Prostate gland (tissue), 2 donors: Measurements from ENCODE around the gene ALX3. TPM values are rescaled to one million over a fixed set of nuclear protein-coding genes. Genes with fewer than 3 reads are reported as not detected.

Experiments used
- DNase-seq: peaks from one replicate; pipeline ENCODE4 v3.0.0-alpha.2; 2019; ENCODE audit warnings: low spot score
- H3K27ac ChIP-seq, 2 donors: fragments of 200-600 bp; sonication (generic); 2 replicates each; pipeline ENCODE4 v1.5.1; 2017 to 2019
- H3K27me3 ChIP-seq: fragments of 200-600 bp; sonication (generic); replicated peaks from 2 replicates; pipeline ENCODE4 v1.5.1; 2019; ENCODE audit not compliant: insufficient read depth
- H3K36me3 ChIP-seq, 2 donors: fragments of 200-600 bp; sonication (generic); 1 replicate in 1 of 2; 2 replicates in 1 of 2; pipeline versions ENCODE4 v1.5.1 to v1.8.1; 2017 to 2019
- H3K4me1 ChIP-seq: fragments of 200-600 bp; sonication (generic); replicated peaks from 2 replicates; pipeline ENCODE4 v1.5.1; 2019
- H3K4me3 ChIP-seq, 2 donors: fragments of 200-600 bp; sonication (generic); 2 replicates each; pipeline ENCODE4 v1.5.1; 2017 to 2019
- H3K9me3 ChIP-seq: fragments of 200-600 bp; sonication (generic); 2 replicates; pipeline ENCODE4 v1.5.1; 2017
- CTCF ChIP-seq, 4 experiments: fragments of 200-600 bp in 2 of 4; fragments of 450-650 bp in 2 of 4; sonication (generic) in 2 of 4; IDR thresholded peaks; 1 replicate in 3 of 4; 2 replicates in 1 of 4; pipeline ENCODE4 v1.5.1; 2016 to 2019; ENCODE audit warnings: antibody characterized with exemption in 4 of 4, mild to moderate bottlenecking in 2 of 4, moderate library complexity in 2 of 4
- POLR2A ChIP-seq: fragments of 450-650 bp; IDR thresholded peaks from one replicate; pipeline ENCODE4 v1.6.1; 2016; ENCODE audit warnings: antibody characterized with exemption, mild to moderate bottlenecking
- POLR2AphosphoS5 ChIP-seq: sonication (generic); formaldehyde crosslinking; IDR thresholded peaks from one replicate; pipeline ENCODE4 v1.6.1; 2017; ENCODE audit warnings: antibody characterized with exemption
- WGBS: methylation state at CpG from one replicate; pipeline ENCODE4 v1.1.5; 2018; 5-methylcytosine and 5-hydroxymethylcytosine counted together
- intact Hi-C: fragments of 100-400 bp; cut with DNase I; formaldehyde crosslinking; loops from one replicate; pipeline ENCODE4 v1.14.2; 2022
- total RNA-seq, 2 donors: library from RNA; depleted of rRNA; stranded (reverse); fragments of >200 nt; gene quantifications; one replicate each; pipeline ENCODE4 v1.1.0, GENCODE V29; 2016

ALX3 gene
- total RNA-seq, 2 donors from 2014 or later: 0.74 TPM; not detected in 1

DNA sequence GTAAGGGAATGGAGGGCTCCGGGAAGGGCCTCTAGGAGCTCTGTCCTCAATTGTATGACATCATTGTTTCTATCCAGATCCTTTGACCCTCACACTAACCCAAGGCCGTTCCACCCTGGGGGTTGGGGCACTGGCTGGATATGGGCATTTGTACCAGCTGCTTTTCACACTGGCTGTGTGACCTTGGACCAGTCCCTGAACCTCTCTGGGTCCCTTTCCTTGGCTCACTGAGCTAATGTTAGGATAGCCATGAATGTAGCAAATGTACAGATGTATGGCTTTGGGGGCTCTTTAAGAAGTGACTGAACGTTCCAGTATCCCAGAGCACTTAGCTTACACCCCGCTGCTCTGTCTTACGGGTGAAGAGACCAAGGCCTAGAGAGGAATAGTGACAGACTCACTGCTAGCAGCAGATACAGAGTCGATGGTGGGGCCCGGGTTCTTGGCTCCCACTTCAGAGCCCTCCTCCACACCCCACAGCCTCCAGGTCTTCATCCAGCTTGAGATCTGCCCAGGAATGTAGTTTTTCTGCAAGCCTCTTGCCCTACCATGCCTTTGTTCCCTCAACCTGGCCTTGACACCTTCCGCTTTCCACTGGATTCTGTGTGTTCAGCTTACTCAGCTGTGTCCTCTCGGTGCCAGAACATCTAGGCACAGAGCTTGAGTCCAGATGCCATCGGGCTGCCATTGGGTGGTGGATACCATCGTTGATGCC lies 27.2 kb upstream of the ALX3 start:
- Histone ChIP-seq H3K27ac (no peak overlapping the region), H3K9me3 (no peaks in the 10 kb centered on the region), H3K4me3 (no peak overlapping the region), H3K4me1 (no peaks in the 10 kb centered on the region), H3K36me3 (no peaks in the 10 kb centered on the region), H3K27me3 (peaks cover 4% of the 10 kb centered on the region)
- intact Hi-C loops: no loop called here
- no peak for DNase-seq
- TF ChIP-seq CTCF (IDR thresholded peaks at IDR 0.05) (no peak), POLR2A (no peak), POLR2AphosphoS5 (no peak)
- WGBS: 78% methylated on average over 11 of the region's 11 CpGs

DNA sequence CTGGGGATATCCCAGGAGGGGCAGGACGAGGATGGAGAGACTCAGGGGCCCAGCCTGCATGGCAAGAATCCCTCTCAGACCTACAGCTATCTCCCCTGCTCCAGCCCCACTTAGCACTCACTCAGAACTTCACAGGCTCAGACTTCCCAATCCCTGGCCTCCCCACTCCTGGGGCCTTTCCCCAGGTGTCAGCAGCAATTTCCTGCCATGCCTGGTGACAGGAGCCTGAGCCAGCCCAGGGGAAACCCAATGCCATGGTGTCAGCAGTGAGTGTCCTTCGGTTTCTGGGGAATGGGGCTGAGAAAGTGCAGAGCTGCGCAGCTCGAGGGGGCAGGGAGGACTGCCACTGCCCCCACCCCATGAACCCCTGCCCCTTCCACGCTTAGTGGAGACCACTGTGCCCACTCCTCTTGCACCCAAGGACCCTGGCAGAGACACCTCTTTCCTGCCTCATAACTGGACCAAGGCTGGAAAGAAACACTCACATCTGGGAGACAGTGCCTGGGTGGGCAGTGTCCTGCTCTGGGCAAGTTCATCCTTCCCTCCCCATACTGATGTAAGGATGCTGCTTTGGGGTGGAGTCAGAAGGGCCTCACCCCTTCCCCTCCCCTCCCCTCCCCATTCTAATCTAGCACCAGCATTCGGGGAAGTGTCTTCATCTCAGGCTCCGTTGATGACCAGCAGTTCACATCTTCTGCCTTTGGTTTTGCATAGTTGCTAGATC lies 24.6 kb upstream of the ALX3 start:
- intact Hi-C loops: no loop called here
- no peak overlapping the region for H3K27ac ChIP-seq
- no peaks in the 10 kb centered on the region for H3K36me3 ChIP-seq
- no peak for DNase-seq
- TF ChIP-seq CTCF (IDR thresholded peaks at IDR 0.05): no peak
- TF ChIP-seq POLR2A: no peak
- no peak for TF ChIP-seq POLR2AphosphoS5
- H3K9me3 ChIP-seq: no peaks in the 10 kb centered on the region
- H3K4me3 ChIP-seq: no peak overlapping the region
- no peaks in the 10 kb centered on the region for H3K4me1 ChIP-seq
- peaks cover 4% of the 10 kb centered on the region for H3K27me3 ChIP-seq
- WGBS: 56% methylated on average over 7 of the region's 7 CpGs

- no peak for DNase-seq
- TF ChIP-seq POLR2AphosphoS5: no peak
- no peak for TF ChIP-seq CTCF (IDR thresholded peaks at IDR 0.05)
- TF ChIP-seq POLR2A: no peak
- Histone ChIP-seq H3K27ac (no peak overlapping the region), H3K27me3 (peaks cover 4% of the 10 kb centered on the region), H3K4me1 (no peaks in the 10 kb centered on the region), H3K9me3 (no peaks in the 10 kb centered on the region), H3K4me3 (no peak overlapping the region), H3K36me3 (no peaks in the 10 kb centered on the region)
- 82% methylated on average over 2 of the region's 2 CpGs for WGBS
- intact Hi-C loops: no loop called here
Observed at GRCh38 chr1:110092991-110093390, 22.5 kb upstream of the ALX3 start.

- H3K4me3 ChIP-seq: no peak overlapping the region
- 76% methylated on average over 3 of the region's 3 CpGs for WGBS
- H3K36me3 ChIP-seq: no peaks in the 10 kb centered on the region
- no peak for DNase-seq
- peaks cover 4% of the 10 kb centered on the region for H3K27me3 ChIP-seq
- no peaks in the 10 kb centered on the region for H3K4me1 ChIP-seq
- TF ChIP-seq CTCF (IDR thresholded peaks at IDR 0.05): no peak
- TF ChIP-seq POLR2A: no peak
- TF ChIP-seq POLR2AphosphoS5: no peak
- H3K27ac ChIP-seq: no peak overlapping the region
- no peaks in the 10 kb centered on the region for H3K9me3 ChIP-seq
- intact Hi-C loops: no loop called here
Observed at GRCh38 chr1:110091791-110092190, 21.3 kb upstream of the ALX3 start.

GRCh38 chr1:110091381-110091780 lies 20.9 kb upstream of the ALX3 start:
- intact Hi-C loops: no loop called here
- DNase-seq: no peak
- H3K4me1 ChIP-seq: no peaks in the 10 kb centered on the region
- peaks cover 4% of the 10 kb centered on the region for H3K27me3 ChIP-seq
- 53% methylated on average over 2 of the region's 2 CpGs for WGBS
- no peaks in the 10 kb centered on the region for H3K36me3 ChIP-seq
- no peak overlapping the region for H3K4me3 ChIP-seq
- no peak overlapping the region for H3K27ac ChIP-seq
- no peak for TF ChIP-seq POLR2AphosphoS5
- no peak for TF ChIP-seq POLR2A
- TF ChIP-seq CTCF (IDR thresholded peaks at IDR 0.05): no peak
- no peaks in the 10 kb centered on the region for H3K9me3 ChIP-seq
